ENCODE results near the gene GPR78.

Gene GPR78

GRCh38 chr4:8580321-8581093, at the start of gene GPR78:
Gene GPR78 (plus strand): TSS chr4:8580392. CDS start chr4:8580983, 591 bp downstream.
- no peak within 1 kb of the TSS for H3K4me2 ChIP-seq (ENCODE audit: low read length)
- no peaks in the 10 kb centered on the region for H3K9me3 ChIP-seq (ENCODE audit: control insufficient read depth, low read length)
- TF ChIP-seq CTCF (IDR thresholded peaks at IDR 0.05), result no peak
- H3K9ac ChIP-seq, result no peak within 1 kb of the TSS
- H2AFZ ChIP-seq, result peak within 1 kb of the TSS; percentile 42
- H3K4me3 ChIP-seq (ENCODE audit: low read depth, low read length), result no peak within 1 kb of the TSS
- no peaks in the 10 kb centered on the region for H3K4me1 ChIP-seq
- no peaks in the 10 kb centered on the region for H3K79me2 ChIP-seq
- H3K36me3 ChIP-seq (ENCODE audit: control insufficient read depth, insufficient read depth, low read length), result no peaks in the 10 kb centered on the region
- H3K27me3 ChIP-seq (ENCODE audit: control insufficient read depth, insufficient read depth, low read length), result no peaks in the 10 kb centered on the region
- no peak within 1 kb of the TSS for H3K27ac ChIP-seq

DNA sequence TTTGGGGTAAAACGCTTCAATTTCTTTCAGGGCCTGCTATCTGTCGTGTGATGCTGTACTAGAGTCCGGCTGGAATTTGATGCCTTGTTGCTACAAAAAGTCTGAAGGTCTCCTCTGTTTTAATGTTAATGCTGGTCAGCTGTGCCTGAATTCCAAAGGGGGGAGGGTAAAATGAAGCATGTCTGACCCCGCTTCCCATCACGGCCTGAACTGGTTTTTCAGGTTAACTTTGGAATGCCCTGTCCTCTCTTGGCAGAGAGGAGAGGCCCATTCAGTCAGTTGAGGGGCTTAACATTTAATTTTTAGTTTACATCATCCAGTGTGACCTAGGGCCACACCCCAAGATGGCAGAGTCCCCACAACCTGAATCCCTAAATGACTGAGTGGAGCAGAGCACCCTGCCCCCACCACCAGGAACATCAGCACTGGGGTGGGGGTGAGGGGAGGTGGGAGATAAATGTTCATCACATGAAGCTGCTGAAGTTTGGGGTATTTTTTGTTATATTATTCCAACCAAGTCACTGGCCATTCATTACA, 47.9 kb upstream of the GPR78 start:
- H3K36me3 ChIP-seq (ENCODE audit: control insufficient read depth, insufficient read depth, low read length), result no peaks in the 10 kb centered on the region
- H3K27me3 ChIP-seq (ENCODE audit: control insufficient read depth, insufficient read depth, low read length), result no peaks in the 10 kb centered on the region
- H3K79me2 ChIP-seq, result no peaks in the 10 kb centered on the region
- H3K9me3 ChIP-seq (ENCODE audit: control insufficient read depth, low read length), result no peaks in the 10 kb centered on the region
- H3K9ac ChIP-seq, result no peak overlapping the region
- H3K4me2 ChIP-seq (ENCODE audit: low read length), result no peak overlapping the region
- TF ChIP-seq CTCF (IDR thresholded peaks at IDR 0.05), result no peak
- no peak overlapping the region for H3K4me3 ChIP-seq (ENCODE audit: low read depth, low read length)
- peak overlapping the region; percentile 44 for H3K27ac ChIP-seq
- H2AFZ ChIP-seq, result peak overlapping the region; percentile 3
- H3K4me1 ChIP-seq, result peaks cover 16% of the 10 kb centered on the region

GRCh38 chr4:8533274-8533865, 46.8 kb upstream of the GPR78 start:
- H3K27me3 ChIP-seq (ENCODE audit: control insufficient read depth, insufficient read depth, low read length), result no peaks in the 10 kb centered on the region

DNA sequence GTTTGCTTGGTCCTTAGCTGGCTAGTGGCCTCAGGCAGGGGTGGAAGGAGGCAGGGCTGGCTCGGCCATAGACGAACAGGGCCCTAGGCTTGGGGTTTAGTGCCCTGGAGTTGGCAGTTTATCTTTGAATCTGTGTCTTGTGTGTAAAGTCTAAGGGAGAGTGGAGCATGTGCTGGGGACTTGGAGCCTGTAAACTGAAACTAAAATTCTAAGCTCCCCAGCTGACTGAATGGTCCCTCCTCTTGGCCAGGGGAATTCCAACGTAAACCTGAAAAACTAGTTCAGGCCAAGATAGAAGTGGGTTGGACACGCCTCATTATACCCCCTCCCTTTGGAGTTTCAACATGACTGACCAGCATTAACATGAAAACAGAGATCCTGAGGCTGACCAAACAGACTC, 46.1 kb upstream of the GPR78 start:
- Histone ChIP-seq H2AFZ (peak overlapping the region; percentile 80), H3K4me1 (peaks cover 16% of the 10 kb centered on the region), H3K27ac (peak overlapping the region; percentile 92), H3K36me3 (ENCODE audit: control insufficient read depth, insufficient read depth, low read length) (no peaks in the 10 kb centered on the region), H3K9ac (no peak overlapping the region), H3K79me2 (no peaks in the 10 kb centered on the region), H3K27me3 (ENCODE audit: control insufficient read depth, insufficient read depth, low read length) (no peaks in the 10 kb centered on the region), H3K4me3 (ENCODE audit: low read depth, low read length) (peak overlapping the region; percentile 37), H3K4me2 (ENCODE audit: low read length) (peak overlapping the region; percentile 62), H3K9me3 (ENCODE audit: control insufficient read depth, low read length) (no peaks in the 10 kb centered on the region)
- TF ChIP-seq CTCF (IDR thresholded peaks at IDR 0.05), result no peak

More at GRCh38 chr4:8533274-8533865, 46.8 kb upstream of the GPR78 start:
- no peak overlapping the region for H3K9ac ChIP-seq
- no peak overlapping the region for H3K4me3 ChIP-seq (ENCODE audit: low read depth, low read length)
- H3K4me2 ChIP-seq (ENCODE audit: low read length), result no peak overlapping the region
- no peak for TF ChIP-seq CTCF (IDR thresholded peaks at IDR 0.05)
- no peaks in the 10 kb centered on the region for H3K79me2 ChIP-seq
- peak overlapping the region; percentile 92 for H3K27ac ChIP-seq
- no peaks in the 10 kb centered on the region for H3K9me3 ChIP-seq (ENCODE audit: control insufficient read depth, low read length)
- H3K4me1 ChIP-seq, result peaks cover 16% of the 10 kb centered on the region
- no peaks in the 10 kb centered on the region for H3K36me3 ChIP-seq (ENCODE audit: control insufficient read depth, insufficient read depth, low read length)
- H2AFZ ChIP-seq, result peak overlapping the region; percentile 80
